UCSD-AML1 (cell line): Measurements from ENCODE around the gene CEBPE.

Experiments used
- DNase-seq: peaks from one replicate; lab custom pipeline; 2025; ENCODE audit not compliant: unreplicated experiment; lab: John Stamatoyannopoulos, UW

Gene CEBPE

DNA sequence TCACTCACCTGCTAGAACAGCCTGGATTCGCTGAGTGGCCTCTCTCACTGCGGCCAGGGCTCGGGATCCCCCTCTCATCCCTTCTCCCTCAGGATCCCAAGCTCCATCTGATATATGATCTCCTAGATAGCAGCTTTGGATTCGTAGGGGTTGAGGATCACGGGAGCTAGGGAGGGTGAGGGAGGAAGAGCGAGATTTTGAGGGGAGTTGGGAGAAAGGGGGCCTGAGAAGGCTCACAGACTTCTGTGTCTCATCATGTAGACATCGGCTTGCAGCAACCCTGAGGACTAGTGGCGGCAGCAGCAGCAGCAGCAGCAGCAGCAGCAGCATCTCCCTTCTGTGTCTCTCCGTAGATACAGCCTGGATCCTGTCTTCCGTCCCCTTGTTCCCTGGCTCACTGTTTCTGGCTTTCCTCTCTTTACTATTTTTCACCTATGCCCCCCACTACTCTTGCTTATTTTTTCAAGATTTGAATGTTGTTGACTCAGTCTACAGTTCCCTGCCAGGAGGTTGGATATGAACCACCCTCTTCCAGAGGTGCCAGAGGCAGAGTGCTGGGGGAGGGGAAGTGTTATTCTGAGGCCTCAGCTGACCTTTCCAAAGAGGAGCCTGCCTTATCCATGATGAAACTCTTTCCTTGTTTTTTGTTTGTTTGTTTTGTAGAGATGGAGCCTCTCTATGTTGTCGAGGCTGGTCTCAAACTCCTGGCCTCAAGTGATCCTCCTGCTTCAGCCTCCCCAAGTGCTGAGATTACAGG is 14.3 kb downstream of the CEBPE start, which contains the start of gene CIROP:
CIROP (minus strand) TSS at position 399 of the 757 bp plus-strand sequence; CDS start at position 330, 69 bp downstream.
- DNase-seq, result no peak

DNA sequence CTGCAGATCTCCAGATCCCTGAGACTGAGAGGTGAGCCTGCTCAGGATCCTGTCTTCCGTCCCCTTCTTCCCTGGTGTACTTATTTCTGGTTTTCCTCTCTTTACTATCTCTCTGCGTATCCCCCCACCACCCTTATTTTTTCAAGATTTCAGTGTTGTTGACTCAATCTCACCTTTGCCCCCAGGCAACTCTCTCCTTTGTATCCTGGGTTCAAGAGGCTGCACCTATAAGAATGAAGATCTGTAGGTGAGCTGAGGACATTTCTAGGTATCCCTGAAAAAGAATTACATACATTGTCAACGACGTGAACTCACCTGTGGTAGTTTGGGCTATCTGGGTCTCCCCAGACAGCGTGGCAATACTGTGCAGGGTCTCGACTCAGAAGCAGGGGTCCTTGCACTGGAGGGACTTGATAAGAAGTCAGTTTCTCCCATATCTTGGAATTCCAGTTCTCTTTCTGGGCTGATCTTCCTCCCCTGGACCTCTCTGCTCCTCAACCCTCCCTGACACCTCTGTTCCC is 14.9 kb downstream of the CEBPE start:
- no peak for DNase-seq

DNA sequence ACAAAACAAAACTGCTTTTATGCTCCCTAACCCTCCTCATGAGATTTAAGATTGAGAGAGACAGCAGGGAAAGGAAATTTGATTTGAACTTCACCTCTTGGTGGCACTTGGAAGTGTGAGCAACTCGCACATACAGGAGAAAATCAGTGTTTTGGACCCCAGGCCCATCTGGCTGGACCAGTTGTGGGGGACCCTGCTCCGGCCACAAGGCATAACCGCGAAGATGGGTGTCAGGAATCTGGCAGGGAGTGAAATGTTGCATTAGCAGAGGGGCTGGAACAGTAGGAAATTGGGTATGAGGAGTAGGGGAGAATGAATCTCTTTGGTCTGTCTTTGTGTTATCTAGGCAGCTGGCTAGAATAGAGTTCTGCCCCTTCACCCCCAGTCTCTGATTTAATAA is 15.5 kb downstream of the CEBPE start:
- no peak for DNase-seq

DNA sequence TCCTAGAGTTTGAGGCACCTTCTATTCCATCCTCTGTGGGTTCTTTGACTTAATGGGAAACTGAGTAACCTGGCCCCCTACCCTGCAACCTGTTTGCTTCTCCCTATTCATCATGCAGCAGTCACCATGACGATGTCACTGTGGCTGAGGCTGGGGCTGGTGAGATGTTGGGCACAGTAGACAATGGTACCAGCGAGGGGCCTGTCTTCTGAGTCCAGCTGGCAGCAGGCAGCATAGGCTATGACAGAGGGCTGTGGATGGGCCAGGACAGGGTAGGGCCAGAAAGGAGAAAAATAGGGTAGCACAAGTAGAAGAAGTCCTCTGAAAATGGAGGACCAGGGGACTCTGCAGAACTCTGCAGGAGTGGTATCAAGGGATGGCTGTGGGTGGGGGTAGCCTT is 16.3 kb downstream of the CEBPE start:
- no peak for DNase-seq

DNA sequence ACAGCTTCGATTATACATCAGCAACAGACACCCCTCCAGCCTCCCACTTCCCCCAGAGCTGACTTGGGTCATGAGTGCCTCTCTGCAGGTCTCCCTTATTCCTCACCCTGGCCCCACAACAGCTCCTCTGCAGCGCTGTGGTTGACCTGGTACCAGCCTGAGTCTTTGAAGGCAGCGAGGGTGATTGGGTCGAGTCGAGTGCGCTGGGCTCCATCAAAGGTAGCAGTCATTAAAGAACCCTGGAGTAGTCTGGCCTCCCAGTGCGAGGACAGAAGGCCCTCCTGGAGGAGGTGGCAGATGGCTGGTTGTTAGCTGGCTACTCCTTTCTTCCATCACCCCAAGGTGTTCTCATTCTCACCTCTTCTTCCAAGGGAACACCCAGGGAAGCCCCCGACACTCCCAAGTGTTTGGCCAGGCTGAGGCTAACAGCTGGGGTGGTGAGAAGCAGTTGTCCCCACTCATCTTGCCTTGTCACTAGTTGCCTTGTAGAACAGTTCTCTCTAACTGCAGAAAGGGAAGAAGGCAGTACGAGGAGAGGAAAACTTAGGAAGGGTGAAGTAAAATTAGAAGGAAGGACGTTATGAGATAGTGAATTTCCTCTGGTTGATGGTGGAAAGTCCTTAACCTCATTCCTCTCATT is 16.9 kb downstream of the CEBPE start:
- no peak for DNase-seq

DNA sequence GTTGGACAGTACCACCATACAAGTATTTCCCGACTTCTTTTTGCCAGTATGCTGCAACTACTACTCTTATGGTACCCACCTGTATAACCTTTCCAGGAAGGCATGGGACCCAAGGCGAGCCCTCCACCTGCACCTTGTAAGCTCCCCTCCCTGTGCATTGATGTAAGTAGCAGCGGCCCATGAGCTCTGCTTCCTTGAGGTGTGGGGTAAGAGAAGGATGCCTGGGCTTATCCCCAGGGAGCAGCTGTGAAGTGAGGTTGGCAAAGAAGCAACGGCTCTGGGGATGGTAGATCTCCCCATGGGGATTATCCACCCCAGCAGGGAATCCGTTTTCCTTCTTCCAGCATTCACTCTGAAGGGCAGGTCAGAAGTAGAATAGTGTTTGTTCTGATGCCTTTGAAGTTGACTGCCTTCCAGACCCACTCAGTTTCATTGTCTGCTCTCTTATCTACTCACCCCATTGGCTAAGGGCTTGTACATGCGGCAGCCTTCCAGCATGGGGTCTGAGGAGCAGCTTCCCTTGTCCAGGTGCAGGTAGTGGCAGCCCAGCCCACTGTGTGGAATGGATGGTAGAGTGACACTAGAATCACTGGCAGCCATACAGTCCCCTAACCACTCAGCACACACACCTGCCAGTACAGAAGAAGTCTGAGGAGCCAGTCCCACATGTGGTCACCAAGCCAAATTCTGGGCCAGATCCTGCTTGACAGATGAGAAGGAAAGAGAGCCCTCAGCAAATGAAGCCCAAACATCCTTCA is 17.7 kb downstream of the CEBPE start:
- no peak for DNase-seq

DNA sequence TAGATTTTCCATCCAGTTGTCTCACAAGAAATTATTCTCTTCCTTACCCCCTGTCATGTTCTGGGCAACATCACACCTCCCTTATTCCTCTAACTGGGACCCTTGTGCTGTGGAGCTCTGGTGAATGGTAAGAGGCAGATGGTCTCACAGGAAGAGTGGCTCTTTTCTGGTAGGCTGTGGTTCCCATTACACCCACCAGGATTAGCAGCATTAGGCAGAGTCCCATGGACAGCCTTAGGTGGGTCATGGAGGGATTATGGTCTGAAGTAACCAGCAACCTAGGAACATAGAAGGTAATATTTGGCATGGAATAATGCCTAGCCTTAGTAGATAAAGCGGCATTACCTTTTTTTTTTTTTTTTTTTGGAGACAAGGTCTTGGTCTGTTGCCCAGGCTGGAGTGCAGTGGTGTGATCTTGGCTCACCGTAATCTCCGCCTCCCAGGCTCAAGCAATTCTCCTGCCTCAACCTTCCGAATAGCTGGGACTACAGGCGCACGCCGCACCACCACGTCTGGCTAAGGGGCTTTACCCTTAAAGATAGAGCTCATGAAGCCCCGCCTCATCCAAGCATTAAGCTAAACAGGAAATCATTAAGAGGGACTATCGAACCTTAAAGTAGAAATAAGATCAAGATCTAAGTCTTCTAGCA is 19.7 kb downstream of the CEBPE start:
- no peak for DNase-seq

DNA sequence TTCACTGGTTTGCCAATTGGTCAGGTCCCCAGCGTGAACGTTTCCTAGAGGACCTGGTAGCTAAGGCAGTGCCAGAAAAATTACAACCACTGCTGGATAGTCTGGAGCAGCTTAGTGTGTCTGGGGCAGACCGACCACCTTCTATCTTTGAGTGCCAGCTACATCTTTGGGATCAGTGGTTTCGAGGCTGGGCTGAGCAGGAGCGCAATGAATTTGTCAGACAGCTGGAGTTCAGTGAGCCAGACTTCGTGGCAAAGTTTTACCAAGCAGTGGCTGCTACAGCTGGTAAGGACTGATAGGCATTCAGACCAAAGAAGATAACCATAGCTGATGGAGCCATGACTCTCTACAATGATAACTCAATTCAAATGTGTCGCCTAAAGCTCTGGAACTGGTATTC is 21.3 kb downstream of the CEBPE start:
- no peak for DNase-seq

DNA sequence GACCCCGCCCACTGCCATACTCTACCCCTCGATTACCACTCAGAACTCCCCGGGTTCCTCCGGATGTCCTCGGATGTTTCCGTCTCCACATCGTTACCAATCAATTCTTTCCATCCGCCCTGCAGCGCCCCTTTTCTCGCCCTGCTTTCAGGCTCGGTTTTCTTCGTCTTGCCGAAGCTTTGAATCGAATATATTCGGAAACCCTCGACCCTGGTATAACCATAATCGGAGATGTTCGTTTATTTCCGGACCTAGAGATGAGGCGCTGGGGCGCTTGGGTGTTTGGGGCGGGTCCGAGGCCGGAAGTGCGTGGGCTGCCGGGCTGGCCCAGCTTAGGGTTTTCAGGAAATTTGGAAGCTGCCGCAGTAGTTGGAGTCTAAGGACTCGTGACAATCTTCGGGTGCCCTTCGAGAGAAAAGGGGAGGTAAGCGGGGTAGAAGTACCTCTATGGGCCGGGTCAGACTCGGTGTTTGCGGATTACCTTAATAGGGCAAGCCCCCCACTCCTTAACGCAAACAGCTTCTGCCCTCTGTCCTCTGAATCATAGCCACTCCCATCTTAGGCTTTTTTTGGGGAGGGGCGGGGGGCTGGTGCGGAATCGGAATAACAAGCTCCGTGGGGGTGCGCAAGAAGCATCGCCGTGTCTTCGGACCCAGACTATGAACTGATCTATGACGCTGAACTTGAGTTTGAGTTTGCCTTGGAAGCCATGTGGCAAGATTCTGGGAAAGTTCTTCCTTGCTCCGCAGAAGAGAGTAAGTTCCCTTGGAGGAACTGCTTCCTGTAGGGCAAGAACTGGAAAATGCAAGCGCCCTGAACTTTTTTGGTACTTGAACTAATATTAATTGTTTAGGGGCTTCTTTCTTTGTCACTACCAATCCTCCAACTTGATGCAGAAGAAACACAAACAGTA is 23.6 kb downstream of the CEBPE start, which contains the start of gene C14orf119:
C14orf119 (plus strand) TSS at position 310 of the 913 bp plus-strand sequence. CDS start 2,154 bp downstream, outside the sequence.
- DNase-seq, result no peak

DNA sequence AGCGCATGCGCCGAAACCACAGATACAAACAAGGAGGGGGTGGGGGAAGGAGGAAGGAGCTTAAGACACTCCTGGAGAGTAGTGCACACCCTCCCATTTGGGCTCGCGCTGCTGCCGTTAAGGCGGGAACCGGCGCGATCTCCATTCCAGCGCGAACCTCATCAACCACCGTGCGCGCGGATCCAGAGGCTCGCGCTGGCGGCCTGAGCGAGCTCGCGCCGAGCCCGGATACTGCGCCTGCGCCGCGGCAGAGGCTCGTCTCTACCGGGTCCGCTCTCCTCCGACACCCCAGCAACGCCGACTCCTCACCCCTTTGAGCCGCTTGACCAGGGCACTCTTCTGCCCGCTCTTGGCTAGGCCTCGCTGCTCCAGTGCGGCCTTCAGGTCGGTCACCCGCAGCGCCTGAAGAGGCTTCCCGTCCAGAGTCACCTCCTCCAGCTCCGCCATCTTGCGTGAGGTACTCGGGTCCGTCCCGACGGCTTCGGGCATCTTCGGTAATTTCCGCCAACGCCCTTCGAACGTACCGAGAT is 24.3 kb downstream of the CEBPE start, which contains the start of gene ACIN1:
ACIN1 (minus strand) TSS at position 471 of the 530 bp plus-strand sequence; CDS start at position 447, 24 bp downstream.
- no peak for DNase-seq

DNA sequence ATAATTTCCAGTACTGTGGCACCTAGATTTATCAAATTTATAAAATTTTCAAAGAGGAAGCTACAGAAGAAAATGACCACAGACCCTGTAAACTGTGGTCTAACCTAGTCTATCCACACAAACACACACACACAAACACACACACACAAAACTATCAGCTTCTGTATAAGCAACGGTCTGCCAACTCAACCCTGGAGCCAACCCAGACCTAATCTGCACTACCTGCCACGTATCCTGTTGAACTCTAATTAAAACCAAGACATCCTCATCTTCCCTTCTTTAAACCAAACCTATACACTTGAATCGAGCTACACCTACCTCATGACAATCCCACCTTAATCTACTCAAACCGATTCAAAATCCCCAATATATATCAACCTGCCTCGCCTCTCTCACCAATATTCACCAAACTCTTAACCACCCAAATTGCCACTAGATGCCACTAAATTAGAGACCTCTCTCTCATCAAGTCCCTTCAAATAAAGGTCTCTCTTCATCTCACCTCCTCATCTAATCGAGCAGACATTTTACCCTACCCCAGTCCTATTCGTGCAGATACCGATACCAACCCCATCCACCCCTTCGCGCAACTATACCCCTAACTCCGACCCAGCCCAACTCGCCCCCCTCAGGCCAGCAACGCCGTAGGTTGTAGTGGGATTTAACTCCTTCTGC is 24.9 kb downstream of the CEBPE start:
- DNase-seq, result no peak

DNA sequence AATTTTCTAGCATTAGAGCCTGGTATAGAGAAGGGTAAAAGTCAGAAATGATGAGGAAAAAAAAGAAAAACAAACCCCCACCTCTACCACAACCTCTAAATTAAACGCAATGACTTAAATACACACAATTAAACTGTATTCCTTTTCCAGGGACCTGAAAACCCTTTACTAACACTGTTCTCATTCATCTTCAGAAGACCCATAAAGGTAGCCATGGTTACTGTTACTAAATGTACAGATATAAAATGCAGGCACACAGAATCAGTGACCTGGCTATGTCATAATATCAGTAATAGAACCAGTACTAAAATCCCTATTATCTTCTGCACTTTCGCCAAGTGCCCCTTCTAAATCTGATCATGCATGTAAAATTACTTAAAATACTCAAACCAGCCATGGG is 25.5 kb downstream of the CEBPE start:
- no peak for DNase-seq

DNA sequence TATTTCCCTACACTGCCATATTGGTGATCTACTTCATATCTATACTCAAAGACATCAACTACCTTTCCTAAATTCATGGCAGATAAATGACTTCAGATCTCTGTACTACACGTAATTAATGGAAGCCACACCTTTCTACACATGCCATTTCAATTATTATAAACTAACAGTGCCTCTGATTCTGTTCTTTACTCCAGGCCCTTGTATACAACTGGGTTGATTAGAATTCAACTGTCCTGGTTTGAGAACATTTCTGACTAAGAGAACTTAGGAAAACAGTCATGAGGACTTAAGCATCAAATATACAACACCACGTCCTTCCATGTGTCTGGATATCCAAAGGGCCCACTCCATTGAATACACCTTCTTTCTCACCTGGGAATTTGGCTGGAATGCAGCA is 26.0 kb downstream of the CEBPE start:
- DNase-seq, result no peak

DNA sequence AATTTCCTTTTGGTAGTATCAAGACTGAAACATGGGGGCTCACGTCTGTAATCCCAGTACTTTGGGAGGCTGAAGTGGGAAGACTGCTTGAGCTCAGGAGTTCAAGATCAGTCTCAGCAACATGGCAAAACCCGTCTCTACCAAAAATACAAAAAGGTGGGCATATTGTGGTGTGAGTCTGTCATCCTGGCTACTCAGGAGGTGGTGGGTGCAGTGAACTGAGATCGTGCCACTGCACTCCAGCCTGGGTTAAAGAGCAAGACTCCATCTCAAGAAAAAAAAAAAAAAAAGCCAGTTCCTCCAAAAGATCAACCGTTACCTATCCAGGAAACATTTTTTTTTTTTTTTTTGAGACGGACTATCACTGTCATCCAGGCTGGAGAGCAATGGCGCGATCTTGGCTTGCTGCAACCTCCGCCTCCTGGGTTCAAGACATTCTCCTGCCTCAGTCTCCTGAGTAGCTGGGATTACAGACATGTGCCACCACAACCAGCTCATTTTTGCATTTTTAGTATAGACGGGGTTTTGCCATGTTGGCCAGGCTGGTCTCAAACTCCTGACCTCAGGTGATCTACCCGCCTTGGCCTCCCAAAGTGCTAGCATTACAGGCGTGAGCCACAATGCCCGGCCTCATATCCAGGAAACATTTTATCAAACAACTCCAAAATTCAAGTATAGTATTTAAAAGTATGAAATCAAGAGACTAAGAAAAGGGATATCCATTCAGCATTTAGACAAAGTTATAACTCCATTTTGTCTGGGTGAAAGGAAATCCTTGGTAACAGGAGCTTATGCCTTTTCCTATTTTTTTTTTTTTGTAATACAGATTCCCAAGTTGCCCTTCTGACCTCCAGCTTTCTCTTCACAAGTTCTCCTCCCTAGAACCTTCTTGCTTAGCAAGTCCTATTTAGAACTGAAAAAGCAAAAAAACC is 27.5 kb downstream of the CEBPE start:
- DNase-seq, result no peak

DNA sequence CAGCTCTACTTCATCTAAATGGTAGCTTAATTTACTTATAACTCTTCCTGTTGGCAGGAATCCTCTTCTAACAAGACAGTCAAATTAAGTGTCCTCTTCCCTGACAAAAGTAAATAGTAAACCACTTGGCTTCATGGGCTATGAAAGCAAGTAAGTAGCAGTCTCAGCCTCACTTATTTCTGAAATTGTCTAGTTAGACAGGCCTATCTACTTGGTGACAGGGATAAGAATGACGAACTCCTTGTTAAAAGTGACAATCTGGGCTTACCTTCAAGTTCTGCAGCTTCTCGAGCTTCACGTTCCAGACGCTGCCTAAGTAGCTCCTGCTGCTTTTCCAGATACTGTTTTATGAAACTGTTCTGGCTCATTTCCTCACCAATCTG is 28.8 kb downstream of the CEBPE start:
- DNase-seq, result no peak

DNA sequence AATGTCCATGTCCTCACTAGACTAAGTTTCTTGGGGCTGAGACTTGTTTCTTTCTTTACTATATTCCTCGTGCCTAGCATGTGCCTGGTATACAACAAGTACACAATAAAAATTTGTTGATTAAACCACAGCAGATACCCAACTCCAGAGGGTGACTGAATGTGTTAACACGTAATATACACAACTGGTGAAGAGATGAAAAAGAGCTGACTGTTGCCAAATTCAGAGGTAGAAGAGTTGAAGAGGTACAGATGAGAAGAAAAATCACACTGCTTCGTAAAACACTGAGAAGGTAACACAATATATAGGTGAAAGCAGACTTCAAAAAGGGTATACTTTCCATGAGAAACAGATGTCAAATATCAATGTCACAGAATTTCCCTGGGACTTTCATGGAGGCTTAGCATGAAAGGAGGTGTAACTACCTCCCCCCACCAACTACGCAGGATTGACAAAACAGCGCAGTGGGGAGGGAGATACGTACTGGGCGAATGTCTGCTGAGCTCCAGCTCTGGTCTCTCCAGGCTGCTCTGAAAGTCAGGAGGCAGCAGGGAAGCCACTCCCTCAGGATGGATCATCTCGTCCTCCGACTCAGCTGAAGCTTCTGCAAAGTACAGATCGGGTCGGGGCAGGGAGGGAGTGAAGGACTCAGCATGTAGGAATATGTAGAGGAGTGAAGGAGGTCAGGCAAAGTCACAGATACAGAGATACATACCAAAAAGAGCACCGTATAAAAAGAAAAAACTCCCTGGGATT is 29.4 kb downstream of the CEBPE start:
- DNase-seq, result no peak

DNA sequence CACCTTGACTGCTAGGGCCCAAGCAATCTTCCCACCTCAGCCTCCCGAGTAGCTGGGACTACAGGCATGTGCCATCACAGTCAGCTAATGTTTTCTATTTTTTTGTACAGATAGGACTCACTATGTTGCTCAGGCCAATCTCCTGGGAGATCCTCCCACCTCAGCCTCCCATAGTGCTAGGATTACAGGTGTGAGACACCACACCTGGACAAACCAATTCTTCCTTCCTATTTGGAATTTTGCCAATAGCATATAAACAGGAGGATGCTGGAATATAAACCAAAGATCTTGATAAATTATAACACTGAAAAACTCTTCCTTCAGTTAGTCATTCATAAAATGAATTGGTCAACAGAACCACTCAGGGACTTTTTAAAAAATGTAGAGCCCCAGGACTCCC is 32.5 kb downstream of the CEBPE start:
- DNase-seq, result no peak
